Measurements from ENCODE around the gene ANKZF1.

ANKZF1 gene

GRCh38 chr2:219228041-219228910 is 1.3 kb upstream of the ANKZF1 start:
- DNase-seq = no peak

DNA sequence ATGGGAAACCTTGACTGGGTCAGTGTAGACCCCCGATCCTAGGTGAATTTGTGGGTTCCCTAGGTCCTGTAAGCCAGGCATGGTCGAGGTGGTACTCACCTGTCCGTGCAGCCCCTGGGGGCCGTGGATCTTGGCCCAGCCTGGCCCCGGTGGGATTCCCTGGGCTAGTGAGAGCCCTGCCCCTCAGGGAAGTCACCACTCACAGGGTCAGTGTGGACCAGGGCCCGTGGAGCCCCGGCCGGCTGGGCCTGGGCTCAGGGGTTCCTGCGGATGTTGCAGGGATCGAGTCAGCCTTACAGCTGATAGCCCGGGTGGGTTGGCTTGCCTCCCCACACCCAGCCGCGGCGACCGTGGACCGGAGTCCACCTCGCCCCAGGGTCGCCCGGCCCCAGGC is 698 bp upstream of the ANKZF1 start:
- DNase-seq = no peak

- DNase-seq = peak in 1 of 2 donors; percentile 35
These were observed 494 bp downstream of the ANKZF1 start for GRCh38 chr2:219230059-219230540.

- no peak for DNase-seq
These were observed 4.7 kb downstream of the ANKZF1 start for GRCh38 chr2:219234331-219234730.

DNA sequence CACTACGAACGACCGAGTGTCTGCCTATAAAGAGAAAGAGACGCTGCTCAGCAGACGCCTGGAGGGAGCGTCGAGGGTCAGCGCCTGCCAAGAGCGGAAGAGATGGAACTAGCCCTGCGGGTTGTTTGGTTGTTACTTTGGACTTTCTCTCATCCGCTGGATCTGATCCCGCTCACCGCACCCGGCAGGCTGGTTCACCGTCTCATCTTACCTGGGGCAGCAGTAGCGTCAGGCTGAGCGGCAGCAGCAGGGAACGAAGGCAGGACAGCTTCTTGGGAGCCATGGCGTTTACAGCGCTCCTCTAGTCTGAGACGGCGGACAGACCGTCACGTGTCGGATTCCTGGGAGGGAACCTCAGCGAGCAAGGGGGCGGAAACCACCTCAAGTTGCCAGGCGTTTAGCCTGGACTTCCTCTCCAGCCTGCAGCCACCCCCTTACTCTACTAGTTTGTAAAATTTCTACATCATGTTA is 13.7 kb downstream of the ANKZF1 start:
- DNase-seq = no peak

DNA sequence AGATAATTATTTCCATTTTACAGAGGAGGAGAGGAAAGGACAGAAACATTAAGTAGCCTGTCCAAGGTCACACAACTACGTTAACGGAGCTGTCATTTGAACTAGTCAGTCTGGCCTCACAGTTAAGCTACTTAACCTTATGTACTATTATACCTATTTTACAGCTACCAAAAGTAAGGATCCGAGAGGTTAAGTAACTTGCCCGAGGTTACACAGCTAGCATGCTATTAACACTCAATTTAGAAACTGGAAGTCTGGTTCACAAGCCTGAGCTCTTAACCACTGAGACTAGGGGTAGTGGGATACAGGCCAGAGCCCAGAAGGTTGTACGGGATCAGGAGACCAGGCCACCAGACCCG is 15.2 kb downstream of the ANKZF1 start:
- no peak for DNase-seq

DNA sequence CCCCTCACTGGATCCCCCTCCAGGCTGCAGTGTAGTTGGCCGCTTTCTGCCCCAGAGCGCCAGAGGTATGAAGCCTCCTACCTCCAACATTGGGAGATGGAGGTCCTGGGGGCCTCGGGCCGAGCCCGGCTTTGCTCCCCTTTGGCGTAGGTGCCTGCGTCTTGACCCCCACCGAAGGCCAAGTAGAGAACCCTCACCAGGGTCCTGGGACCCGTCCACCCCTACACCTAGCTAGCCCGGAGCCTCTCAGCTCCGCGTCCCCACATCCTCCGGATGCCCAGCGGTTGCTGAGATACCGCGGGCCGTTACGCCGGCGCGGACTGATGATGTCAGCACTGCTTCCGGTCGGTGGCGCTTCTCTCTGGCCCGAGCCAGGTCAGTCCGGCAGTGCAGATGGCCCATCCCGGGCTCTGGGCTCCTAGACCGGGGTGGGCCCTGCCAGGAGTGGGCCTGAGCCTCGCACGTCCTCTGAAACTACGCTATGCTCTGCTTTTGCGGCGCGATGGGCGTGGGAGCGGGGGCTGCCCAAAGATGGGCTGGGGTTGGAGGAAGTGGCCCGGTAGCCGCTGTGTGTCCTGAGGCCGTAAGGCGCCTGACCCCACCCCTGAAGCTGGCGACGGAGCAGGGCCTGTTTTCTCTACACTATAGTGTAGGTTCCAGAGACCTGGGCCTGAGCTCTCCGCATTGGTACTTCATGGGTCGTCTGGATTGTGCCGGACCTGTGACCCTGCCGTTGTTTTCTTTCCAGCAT is 15.7 kb downstream of the ANKZF1 start, which contains the start of the genes GLB1L and STK16:
Gene GLB1L (minus strand): TSS at position 297 of the 751 bp plus-strand sequence. CDS start 1,871 bp downstream, outside the sequence.
Gene STK16 (plus strand): TSS at position 332 of the 751 bp plus-strand sequence. CDS start 521 bp downstream, outside the sequence.
- peak; percentile 82 to 83 for DNase-seq

GRCh38 chr2:219245899-219246230 is 16.3 kb downstream of the ANKZF1 start:
- DNase-seq = peak in 1 of 2 donors; percentile 30

DNA sequence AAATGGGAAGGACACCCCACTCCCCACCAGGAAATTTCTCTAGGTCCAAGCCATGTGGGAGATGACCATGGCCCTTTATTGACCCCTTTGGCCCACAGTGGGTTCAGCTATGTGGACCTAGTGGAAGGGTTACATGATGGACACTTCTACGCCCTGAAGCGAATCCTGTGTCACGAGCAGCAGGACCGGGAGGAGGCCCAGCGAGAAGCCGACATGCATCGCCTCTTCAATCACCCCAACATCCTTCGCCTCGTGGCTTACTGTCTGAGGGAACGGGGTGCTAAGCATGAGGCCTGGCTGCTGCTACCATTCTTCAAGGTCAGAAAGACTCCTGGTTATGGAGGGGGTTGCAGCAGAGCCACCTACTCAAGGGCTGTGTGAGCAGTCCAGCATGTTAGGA is 17.0 kb downstream of the ANKZF1 start:
- DNase-seq = no peak

DNA sequence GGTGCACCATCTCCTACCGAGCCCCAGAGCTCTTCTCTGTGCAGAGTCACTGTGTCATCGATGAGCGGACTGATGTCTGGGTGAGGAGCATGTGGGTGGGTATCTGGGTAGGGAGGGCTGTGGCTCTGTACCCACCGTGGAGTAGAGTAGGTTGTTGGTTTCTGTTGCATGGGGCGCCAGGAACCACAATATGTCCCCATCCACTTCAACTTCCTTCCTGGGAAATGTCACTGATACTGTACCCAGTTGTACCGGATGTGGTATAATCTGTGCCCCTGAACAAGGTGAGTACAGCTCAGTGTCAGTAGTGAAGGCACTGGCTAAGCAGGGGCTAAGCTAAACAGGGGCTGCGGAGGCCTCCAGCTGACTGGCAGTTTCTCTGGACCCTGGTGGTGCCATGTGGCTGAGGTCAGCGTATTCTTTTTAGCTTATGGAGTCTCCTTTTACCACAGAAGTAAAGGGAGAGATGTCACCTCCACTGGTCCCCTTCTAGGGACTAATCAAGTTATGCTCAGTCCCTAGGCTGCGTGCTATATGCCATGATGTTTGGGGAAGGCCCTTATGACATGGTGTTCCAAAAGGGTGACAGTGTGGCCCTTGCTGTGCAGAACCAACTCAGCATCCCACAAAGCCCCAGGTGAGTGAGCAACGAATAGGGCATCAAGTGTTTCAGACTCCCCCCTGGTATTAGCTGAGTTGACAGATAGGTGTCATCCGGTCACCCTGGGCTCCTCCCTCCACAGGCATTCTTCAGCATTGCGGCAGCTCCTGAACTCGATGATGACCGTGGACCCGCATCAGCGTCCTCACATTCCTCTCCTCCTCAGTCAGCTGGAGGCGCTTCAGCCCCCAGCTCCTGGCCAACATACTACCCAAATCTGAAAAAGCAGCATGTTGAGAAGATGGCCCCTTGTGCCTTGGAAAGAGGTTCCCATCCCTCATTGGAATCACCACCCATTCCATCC is 18.4 kb downstream of the ANKZF1 start:
- DNase-seq = peak; percentile 67 to 75

GRCh38 chr2:219248845-219249202 is 19.2 kb downstream of the ANKZF1 start:
- DNase-seq = no peak

GRCh38 chr2:219249203-219249980 is 19.8 kb downstream of the ANKZF1 start:
- peak; percentile 40 to 44 for DNase-seq

- DNase-seq = no peak
These were observed 20.6 kb downstream of the ANKZF1 start for GRCh38 chr2:219250049-219250781.

GRCh38 chr2:219251656-219252055 is 22.1 kb downstream of the ANKZF1 start:
- no peak for DNase-seq

GRCh38 chr2:219252084-219252483 is 22.5 kb downstream of the ANKZF1 start:
- peak; percentile 41 to 46 for DNase-seq

DNA sequence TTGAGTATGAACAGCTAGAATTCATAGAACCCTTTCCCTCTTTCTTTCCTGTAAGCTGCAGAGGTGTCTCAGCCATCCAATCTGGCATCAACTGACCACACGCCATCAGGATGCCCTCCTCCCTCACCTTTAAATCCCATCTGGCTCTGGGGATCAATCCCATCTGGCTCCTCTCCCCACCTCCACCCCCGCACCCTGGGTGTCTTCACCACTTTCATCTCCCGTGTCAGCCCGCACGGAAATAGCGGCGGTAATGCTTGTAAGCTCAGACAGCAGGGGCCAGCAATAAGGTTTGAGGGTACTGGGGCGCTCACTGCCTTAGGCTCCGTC is 22.9 kb downstream of the ANKZF1 start:
- peak; percentile 41 to 49 for DNase-seq

DNA sequence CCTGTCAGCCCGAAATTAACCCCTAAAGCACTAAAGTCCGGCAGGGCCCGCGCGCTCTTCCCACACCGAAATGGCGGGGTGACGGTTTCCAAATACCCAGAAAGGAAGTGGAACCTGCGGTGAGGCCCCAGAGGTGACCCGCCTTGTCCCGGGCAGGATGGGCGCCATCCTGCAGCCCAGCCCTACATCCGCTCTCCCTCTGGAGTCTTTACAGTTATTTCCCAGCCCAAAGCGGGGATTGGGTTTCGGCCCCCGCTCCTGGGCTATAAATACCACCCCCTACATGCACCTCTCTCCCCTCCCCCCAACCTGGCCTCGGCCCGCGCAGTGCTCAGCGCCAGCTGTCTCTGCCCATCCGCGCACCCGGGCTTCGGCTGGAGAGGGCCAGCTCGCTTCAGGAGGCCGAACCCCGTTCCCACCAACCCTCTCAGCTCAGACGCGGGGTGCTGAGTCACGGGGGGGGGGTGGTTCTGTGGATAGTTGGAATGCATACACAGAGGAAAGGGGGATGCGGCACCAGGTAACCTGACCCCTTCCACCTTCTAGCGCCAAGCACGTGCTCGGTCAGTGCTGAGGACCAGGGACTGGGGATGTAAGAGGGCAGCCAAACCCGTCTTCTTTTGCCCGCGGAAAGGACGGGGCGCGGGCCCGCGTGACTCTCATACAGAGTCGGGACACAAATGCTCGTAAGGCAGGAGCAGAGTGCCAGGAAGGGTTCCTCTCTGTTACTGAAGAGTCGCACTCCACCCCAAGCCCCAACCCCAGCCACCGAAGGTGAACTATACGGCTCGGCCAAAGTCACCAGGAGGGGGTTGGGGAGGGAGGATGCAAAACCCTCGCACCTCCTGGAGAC is 23.5 kb downstream of the ANKZF1 start, which contains the start of gene TUBA4B:
Gene TUBA4B (plus strand): TSS at position 344 of the 853 bp plus-strand sequence. CDS start 165 bp downstream, at position 509.
- peak; percentile 46 to 47 for DNase-seq

DNA sequence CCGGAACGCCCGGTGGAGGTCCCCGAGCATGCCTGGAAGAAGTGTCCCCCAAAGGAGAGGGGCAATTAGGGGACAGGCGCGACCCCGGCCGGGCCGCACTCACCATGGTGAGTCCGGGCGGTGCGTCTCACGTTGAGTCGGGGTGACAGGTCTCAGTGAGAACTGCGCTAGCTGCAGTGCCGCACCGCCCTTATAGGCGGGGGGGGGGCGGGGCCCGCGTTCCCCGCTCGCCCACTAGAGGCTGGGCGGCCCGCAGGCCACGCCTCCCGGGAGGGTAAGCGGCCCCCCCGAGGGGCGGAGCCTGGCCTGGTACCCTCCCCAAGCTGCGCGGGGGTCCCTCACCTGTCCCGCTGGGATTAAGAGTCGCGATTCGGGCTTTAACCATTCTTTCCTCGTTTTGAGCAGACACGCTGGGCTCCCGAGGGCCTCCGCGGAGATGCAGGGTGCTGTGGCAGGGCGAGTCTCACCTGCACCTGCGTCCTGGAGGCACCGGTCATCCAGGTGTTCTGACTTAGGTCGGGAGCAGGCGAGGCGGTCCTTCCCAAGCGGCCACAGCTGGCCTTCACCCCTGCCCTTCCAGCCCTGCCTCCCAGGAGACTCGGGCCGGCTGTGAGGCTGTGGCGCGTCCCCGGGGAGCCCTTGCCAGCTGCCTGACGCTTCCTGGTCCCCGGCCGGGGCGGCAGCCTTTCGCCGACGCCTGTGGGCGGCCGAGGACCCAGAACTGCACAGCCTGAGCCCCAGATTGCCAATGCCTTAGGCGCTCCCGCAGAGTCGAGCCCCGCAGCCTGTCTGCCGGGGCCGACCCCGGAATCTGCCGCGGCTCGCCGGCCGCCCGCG is 24.4 kb downstream of the ANKZF1 start, which contains the start of gene TUBA4A:
Gene TUBA4A (minus strand): TSS at position 166 of the 837 bp plus-strand sequence. CDS start 60 bp downstream, at position 106.
- peak; percentile 89 to 92 for DNase-seq

Measured in activated CD4-positive, alpha-beta T cell treated with anti-CD3 and anti-CD28 coated beads for 4 hours (primary cell).